Measurements from ENCODE around the gene SETD2.

The SETD2 gene

DNA sequence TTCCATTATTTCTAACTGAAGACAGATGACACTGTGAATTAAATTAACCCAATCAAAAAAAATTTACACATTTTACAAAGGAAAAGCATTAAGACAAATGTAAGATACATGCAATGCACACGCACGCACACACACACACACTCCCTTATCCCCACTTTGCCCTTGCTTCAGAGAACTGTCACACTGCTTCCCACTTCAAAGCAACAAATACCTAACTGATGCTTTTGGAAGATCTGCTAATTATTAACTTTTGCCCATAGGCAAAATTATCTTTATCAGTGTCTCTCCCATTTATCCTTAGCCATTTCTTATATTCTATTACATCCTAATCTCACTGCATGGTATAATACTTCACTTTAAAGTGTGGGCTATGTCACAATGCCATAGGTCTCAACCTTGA lies 60.3 kb downstream of the SETD2 start:
- in situ Hi-C loops (cut with HindIII; ENCODE audit: low sequenced_read_pairs) = no loop called here

DNA sequence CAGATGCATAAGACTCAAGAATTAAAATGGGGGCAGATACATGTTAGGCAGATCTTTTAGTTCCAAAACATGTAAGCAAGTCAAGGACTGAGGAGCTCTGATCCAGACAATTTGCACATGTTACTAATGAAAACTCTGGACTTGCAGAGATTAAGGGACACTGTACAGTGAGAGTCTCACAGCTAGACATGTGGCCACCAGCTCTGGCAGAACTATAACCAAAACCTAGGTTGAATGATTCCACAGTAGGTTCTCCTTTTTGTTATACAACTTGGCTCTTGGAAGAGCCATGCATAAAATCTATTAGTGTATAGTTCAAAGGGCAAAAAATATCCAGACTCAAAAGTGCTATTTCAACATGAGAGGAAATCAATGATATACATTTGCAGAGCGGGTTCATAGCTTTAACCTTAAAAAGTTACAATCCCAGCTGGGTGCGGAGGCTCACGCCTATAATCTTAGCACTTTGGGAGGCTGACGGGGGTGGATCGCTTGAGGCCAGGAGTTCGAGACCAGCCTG lies 61.8 kb downstream of the SETD2 start:
- in situ Hi-C loops (cut with HindIII; ENCODE audit: low sequenced_read_pairs) = no loop called here

DNA sequence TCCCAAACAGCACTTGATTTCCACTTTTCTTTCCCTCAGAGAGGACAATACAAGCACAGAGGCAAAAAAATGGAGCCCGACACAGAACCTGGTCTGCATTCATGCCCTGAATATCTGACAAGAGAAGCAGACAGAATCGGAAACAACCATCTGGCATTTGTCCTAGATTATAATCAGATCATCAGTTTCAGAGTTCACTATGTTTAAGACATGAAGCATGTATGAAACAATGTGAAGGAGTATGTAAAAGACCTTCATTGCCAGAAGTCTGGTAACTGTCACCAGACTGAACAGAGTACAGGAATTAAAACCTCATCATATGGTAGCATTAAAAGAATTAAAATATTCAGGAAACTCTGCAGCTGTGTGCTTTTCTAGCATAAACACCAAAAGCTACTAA lies 65.0 kb downstream of the SETD2 start:
- in situ Hi-C loops (cut with HindIII; ENCODE audit: low sequenced_read_pairs) = no loop called here

DNA sequence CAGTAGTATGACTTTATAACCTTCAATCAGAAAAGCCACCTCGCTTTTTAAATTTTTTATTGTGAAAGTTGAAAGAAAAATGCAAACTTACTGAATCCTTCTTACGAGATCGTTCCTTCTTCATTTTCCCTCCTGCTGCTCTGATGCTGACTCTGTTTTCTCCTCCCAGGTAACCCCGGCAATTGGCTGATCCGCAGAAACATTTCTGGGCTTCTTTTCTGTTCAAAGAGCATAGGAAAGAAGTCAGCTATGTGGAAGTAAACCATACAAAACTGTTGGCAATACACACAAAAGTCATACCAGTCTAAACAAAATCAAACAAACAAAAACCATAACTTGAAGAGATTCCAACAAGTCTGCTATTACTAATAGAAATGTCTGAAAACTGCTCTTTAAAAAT lies 66.0 kb downstream of the SETD2 start:
- in situ Hi-C loops (cut with HindIII; ENCODE audit: low sequenced_read_pairs) = no loop called here

DNA sequence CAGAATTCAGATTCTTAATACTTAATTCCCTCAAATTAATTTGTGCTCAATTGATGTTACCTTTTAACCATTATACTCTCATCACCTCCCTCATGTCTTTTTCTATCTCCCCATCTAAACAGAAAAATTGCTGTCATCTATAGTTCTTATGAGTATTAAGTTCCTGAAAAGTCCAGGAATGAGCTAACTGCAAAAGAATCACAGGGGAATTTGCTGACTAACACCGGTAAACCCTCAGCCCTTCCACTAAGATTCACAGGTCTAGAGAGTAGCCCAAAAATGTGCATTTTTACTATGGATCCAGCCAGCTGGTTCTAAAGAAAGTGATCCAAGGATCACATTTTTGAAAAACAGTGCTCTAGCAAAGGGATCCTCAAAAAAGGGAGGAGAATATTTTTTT lies 67.0 kb downstream of the SETD2 start:
- in situ Hi-C loops (cut with HindIII; ENCODE audit: low sequenced_read_pairs) = no loop called here

DNA sequence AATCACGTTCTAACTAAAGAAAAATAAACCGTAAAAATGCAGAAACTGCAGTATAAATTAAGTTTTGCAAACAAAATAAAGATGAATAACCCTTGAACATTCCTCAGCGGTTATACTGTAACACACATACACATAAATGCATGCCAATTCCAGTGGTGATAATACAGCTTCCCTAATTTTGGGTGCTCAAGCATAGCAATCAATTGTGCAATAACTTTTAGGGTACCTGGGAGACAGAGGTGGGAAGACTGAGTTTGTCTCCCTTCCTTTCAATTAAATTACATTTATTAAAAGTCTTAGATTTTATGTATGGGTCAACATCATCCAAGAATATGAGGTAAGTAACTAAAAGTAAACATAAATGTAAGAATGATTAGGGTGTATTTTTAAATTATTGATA lies 71.8 kb downstream of the SETD2 start:
- in situ Hi-C loops (cut with HindIII; ENCODE audit: low sequenced_read_pairs) = no loop called here

DNA sequence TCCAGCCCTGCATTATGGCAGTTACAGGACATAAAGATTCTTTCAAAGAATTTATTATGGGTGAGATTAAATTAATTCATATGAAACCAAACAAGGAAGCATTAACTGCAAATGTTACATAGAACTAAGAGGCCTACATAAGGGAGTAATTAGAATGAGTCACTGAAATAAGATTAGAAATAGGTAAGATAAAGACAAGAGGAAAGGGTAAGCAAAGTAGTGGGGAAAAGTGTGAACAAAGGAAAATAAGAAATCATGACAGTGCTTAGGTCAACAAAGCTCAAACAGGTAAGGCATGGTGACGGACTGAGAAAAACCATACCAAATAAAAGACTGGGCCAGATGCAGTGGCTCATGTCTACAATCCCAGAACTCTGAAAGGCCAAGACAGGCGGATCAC lies 74.3 kb downstream of the SETD2 start:
- in situ Hi-C loops (cut with HindIII; ENCODE audit: low sequenced_read_pairs) = loop anchor here (5.0 kb wide), 1 partner anchor 47 kb away; no protein-coding TSS in a partner anchor

DNA sequence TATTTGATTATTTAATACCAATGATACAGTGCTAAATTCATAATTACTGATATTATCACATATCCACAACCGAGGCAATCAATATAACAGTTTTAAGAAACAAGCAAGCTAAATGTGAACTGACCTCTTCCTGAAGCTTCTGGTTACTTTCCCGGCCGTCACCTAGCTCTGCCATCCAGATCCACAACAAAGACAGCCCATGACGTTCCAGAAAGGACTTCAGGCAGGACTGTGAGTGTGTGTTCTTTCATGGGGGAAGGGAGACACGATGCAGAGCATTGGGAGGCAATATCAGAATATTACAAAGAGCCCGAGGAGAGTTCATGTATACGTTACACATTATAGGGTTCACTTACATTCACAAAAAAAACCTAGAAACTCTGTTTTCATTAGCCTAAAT lies 77.8 kb downstream of the SETD2 start:
- in situ Hi-C loops (cut with HindIII; ENCODE audit: low sequenced_read_pairs) = loop anchor here (5.0 kb wide), 1 partner anchor 44 kb away; no protein-coding TSS in a partner anchor

DNA sequence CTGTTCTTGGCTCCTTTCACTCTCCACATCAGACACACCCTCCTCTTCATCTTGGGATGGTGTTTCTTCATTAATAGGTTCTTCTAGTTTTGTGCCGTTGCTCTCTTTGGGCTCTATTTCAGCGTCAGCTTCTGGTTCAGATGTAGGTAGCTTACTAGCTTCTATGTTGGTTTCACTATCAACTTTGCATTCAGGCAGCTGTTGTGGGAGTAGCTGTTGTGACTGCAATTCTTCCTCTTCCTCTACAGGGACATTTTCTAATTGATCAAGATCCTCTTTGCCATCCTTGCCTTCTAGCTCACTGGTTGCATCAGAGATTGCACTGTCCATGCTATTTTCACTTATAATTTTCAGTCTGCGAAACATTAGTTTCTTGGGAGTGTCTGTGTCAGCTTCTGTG lies 80.1 kb downstream of the SETD2 start:
- in situ Hi-C loops (cut with HindIII; ENCODE audit: low sequenced_read_pairs) = no loop called here

DNA sequence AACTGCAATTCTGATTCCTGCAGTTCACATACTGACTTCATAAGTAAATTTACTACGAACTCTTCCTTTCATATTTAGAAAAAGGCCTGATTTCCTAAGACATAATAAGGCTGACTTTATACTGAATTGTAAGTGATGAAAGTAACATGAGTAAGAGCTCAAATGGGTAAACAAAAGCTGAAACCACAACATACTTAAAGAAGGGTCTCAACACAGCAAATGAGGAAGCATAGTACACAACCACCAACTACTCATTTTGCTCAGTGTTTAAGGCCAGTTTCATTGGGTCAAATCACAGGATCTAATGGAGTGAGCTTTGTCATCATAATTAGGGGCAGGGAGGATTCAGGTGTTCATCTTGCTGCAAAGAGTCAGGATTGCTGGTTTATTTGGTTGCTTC lies 81.4 kb downstream of the SETD2 start:
- in situ Hi-C loops (cut with HindIII; ENCODE audit: low sequenced_read_pairs) = no loop called here

DNA sequence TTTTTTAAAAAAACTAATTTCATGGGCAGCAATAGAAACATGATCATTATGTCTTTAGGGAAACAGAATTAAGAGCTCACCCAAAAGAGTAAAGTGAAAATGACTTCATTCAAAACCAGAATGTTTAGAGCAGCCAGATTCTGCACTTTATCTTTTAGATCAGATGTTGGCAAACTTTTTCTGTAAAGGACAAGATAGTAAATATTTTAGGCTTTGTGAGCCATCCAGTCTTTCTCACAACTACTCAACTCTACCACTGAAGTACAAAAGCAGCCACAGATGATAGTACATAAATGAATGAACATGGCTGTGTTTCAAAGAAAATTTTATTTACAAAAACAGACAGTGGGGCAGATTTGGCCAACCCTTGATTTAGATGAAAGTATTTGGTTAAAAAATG lies 84.5 kb downstream of the SETD2 start:
- in situ Hi-C loops (cut with HindIII; ENCODE audit: low sequenced_read_pairs) = no loop called here

DNA sequence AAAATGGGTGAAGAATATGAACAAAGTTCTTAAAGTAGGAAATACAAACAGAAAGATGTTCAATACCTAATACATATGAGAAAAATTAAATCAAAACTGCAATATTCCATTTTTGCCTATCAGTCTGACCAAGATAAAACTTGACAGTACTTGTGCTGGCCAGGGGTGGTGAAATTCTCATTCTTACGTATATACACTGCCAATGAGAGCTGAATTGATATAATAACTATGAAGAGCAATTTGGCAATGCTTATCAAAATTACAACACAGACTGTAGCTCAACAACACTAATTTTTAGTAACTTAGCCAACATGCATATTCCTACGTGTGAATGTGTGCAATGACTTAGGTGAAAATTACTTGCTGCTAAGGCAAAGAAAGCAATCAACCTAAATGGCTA lies 90.2 kb downstream of the SETD2 start:
- in situ Hi-C loops (cut with HindIII; ENCODE audit: low sequenced_read_pairs) = no loop called here

DNA sequence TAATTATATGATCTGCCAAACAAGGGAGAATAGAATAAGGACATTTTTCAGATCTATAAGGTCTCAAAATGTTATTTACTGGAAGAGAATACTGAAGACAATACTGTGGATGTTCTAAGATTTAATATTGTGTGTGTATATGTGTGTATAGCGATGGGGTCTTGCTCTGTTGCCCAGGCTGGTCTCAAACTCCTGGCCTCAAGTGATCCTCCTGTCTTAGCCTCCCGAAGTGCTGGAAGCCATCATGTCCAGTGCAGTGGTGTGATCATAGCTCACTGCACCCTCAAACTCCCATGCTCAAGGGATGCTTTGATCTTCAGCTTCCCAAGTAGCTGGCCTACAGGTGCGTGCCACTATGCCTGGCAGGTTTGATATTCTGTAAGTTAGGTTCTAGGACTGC lies 93.1 kb downstream of the SETD2 start:
- in situ Hi-C loops (cut with HindIII; ENCODE audit: low sequenced_read_pairs) = no loop called here

DNA sequence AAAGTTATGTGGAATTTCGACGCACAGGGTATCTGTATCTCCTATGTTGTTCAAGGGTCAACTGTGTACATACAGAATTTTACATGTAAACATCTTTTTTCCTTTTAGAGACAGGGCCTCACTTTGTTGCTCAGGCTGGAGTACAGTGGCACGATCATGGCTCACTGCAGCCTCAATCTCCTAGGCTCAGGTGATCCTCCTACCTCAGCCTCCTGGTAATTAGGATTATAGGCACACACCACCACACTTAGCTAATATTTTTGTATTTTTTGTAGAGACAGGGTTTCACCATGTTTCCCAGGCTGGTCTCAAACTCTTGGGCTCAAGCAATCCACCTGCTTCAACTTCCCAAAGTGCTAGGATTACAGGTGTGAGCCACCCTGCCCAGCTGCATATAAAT lies 97.7 kb downstream of the SETD2 start:
- in situ Hi-C loops (cut with HindIII; ENCODE audit: low sequenced_read_pairs) = loop anchor here (5.0 to 10.0 kb wide), 2 partner anchors 49 to 71 kb away; no protein-coding TSS in a partner anchor

DNA sequence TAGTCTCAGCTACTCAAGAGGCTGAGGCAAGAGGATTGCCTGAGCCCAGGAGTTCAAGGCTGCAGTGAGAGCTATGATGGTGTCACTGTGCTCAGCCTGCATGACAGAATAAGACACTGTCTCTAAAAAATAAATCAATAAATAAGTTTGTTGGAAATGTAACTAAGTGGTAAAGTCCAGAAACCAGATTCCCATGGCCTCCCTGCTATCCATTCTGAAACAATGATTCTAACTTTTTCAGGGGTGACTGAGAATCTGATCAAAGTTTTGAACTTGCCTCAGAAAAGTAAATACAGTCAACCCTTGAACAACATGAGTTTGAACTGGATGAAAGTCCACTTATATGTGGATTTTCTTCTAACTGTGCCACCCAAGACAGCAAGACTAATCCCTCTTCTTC lies 98.2 kb downstream of the SETD2 start:
- in situ Hi-C loops (cut with HindIII; ENCODE audit: low sequenced_read_pairs) = loop anchor here (5.0 to 10.0 kb wide), 2 partner anchors 49 to 72 kb away; no protein-coding TSS in a partner anchor

DNA sequence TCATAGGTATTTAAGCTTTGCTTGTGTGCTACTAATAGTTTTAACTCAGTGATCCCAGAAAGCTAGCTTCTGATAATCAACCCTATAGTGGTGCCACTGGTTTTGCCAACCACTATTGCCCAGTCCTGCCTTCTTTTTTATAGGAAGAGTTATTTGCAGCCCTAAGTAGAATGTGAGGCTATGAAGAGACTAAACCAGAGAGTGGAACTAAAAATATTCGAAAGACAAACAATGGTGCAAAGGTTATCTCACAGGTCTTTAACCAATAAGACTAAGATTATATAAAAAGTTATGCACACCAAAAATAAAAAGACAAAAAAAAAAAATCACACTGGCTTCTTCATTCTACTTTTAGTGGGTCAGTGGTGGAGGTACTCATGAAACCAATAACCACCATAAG lies 98.9 kb downstream of the SETD2 start:
- in situ Hi-C loops (cut with HindIII; ENCODE audit: low sequenced_read_pairs) = loop anchor here (5.0 to 10.0 kb wide), 2 partner anchors 50 to 72 kb away; no protein-coding TSS in a partner anchor

DNA sequence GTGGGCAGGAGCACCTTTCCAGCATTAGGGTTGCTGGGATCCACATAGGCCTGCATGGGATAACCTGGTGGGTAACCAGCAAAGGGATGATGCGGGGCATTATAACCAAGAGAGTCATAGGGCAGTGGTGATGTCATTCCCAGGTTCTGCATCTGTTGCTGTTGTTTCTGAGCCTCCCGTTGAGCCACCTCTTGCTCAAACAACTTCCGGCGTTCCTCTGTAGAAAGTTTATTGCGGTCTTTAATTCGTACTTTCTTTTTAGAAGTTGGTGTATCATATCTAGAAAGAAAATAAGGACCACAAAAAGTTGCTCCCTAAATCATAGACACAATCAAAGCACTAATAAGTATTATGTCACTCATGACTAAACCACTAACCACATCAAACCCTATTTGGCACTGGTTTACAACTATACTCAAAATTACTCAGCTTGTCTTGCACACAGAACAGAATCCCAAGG lies 106.7 kb downstream of the SETD2 start:
- in situ Hi-C loops (cut with HindIII; ENCODE audit: low sequenced_read_pairs) = no loop called here

DNA sequence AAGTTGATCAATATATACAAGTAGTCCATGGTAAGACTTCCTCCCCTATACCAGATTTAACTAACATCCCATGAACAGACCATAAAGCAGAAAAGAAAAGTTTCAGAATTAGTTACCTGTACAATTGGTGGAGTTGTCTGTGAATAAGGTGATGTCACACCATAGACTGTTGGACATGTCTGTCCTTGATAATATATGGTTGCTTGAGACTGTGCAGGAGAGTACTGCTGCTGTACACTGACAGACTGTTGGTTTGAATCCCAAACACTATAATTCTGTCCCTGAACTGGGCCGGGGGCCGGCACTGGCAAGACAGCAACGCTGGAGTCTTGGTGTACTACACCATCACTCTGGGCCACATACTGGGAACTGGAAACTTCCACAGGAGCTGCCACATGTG lies 107.2 kb downstream of the SETD2 start:
- in situ Hi-C loops (cut with HindIII; ENCODE audit: low sequenced_read_pairs) = no loop called here

DNA sequence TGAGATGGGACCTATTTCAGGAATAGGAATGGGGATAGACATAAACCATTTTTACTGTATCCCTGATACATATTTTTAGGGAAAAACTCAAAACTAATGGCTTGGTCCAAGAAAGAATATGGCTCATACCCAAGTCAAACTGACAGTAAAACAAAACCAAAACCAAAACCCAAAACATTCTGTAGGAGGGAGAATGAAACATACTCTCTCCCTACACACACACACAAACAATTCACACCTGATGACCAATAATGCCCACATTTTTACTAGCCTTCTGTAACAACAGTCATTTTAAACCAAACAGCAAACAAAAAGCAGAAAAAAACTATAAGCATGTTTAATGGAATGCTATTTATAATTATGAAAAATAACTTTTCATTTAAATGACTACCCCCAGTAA lies 109.5 kb downstream of the SETD2 start:
- in situ Hi-C loops (cut with HindIII; ENCODE audit: low sequenced_read_pairs) = no loop called here

DNA sequence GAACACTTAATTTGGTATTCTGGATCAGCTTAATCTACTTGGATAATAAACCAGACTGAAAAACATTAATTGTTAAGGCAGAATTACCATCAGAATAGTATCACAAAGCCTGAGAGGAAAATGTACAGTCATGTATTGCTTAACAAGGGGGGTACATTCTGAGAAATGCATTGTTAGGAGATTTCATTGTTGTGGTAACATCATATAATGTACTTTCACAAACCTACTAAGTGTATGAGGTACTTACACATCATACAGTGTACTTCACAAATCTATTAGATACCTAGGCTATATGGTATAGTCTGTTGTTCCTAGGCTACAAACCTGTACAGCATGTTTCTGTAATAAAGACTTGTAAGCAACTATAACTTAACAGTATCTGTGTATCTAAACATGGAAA lies 116.2 kb downstream of the SETD2 start:
- in situ Hi-C loops (cut with HindIII; ENCODE audit: low sequenced_read_pairs) = loop anchor here (5.0 to 10.0 kb wide), 2 partner anchors 75 to 113 kb away; no protein-coding TSS in a partner anchor

DNA sequence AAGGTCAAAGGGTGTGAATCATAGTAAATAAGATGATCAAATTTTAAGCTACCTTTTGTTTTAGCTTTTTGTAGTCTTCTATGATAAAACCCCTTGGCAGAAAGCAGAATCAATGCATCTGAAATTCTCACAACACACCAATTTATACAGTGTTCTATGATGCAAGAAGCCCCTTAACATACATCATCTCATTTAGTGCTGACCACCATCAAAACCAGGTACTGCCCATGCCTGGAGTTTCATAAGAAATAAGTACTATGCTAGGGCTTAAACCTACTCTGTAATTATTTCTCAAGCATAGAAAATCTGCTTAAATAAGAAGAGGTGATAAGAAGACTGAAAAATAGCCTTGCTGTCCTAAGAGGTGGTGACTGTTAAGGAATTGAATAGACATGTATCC lies 116.8 kb downstream of the SETD2 start:
- in situ Hi-C loops (cut with HindIII; ENCODE audit: low sequenced_read_pairs) = loop anchor here (5.0 to 10.0 kb wide), 2 partner anchors 75 to 112 kb away; no protein-coding TSS in a partner anchor

DNA sequence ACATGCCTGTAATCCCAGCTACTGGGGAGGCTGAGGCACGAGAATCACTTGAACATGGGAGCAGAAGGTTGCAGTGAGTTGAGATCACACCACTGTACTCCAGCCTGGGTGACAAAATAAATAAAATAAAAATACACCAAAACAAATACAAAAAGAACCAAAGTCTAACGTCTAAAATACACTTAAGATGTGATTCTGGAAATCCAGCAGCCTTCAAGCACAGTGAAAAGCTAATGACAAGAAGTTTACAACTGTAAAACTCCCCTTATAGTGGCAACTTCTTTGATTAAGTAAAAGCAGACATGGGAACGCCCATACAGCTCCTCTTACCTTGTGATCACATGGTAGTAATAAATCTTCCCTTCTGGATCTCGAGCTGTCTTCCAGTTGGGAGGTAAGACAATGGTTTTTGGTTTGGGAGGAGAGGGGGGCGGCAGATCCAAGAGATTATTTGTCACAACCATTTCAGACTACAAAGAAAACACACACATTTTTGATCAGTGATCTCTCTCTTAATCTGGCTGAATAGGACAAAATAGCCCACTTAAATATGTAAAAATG lies 121.6 kb downstream of the SETD2 start:
- in situ Hi-C loops (cut with HindIII; ENCODE audit: low sequenced_read_pairs) = loop anchor here (5.0 to 10.0 kb wide), 2 partner anchors 45 to 108 kb away; no protein-coding TSS in a partner anchor

DNA sequence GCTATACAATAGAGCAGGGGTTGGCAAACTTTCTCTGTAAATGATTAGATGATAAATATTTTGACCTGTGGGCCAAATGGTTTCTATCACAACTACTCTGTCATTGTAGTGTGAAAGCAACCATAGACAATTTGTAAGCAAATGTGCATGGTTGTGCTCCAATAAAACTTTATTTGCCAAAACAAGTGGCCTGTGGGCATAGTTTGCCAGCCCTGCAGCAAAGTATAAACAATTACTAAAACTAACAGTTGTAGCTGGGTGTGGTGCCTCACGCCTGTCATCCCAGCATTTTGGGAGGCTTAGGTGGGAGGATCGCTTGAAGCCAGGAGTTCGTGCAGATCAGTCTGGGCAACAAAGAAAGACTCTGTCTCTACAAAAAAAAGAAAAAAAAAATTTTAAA lies 122.8 kb downstream of the SETD2 start:
- in situ Hi-C loops (cut with HindIII; ENCODE audit: low sequenced_read_pairs) = loop anchor here (5.0 to 10.0 kb wide), 2 partner anchors 46 to 106 kb away; no protein-coding TSS in a partner anchor
